Activated naive CD8-positive, alpha-beta T cell (primary cell): ENCODE results near the gene SCAMP4.

Experiments
- H3K27ac Mint-ChIP-seq: one replicate; pipeline ENCODE4 v1.8.0; 2021; ENCODE audit warnings: mixed read lengths
- H3K27me3 Mint-ChIP-seq: one replicate; pipeline ENCODE4 v1.8.0; 2021; ENCODE audit warnings: mixed read lengths
- H3K36me3 Mint-ChIP-seq: one replicate; pipeline ENCODE4 v1.8.0; 2021; ENCODE audit warnings: mixed read lengths
- H3K4me1 Mint-ChIP-seq: one replicate; pipeline ENCODE4 v1.8.0; 2021; ENCODE audit warnings: low read depth, mixed read lengths
- H3K4me3 Mint-ChIP-seq: one replicate; pipeline ENCODE4 v1.8.0; 2021; ENCODE audit warnings: mild to moderate bottlenecking, mixed read lengths
- H3K9me3 Mint-ChIP-seq: one replicate; pipeline ENCODE4 v1.8.0; 2021; ENCODE audit warnings: low read depth, mixed read lengths

Gene SCAMP4

GRCh38 chr19:1944088-1944915 is 39.1 kb downstream of the SCAMP4 start:
- H3K9me3 Mint-ChIP-seq = no peaks in the 10 kb centered on the region
- H3K27me3 Mint-ChIP-seq = no peaks in the 10 kb centered on the region
- peaks cover 36% of the 10 kb centered on the region for H3K4me1 Mint-ChIP-seq
- no peak overlapping the region for H3K4me3 Mint-ChIP-seq
- H3K36me3 Mint-ChIP-seq = no peaks in the 10 kb centered on the region
- no peak overlapping the region for H3K27ac Mint-ChIP-seq

GRCh38 chr19:1944916-1945561 is 39.8 kb downstream of the SCAMP4 start:
- no peaks in the 10 kb centered on the region for H3K36me3 Mint-ChIP-seq
- peaks cover 32% of the 10 kb centered on the region for H3K4me1 Mint-ChIP-seq
- no peak overlapping the region for H3K27ac Mint-ChIP-seq
- no peaks in the 10 kb centered on the region for H3K9me3 Mint-ChIP-seq
- H3K4me3 Mint-ChIP-seq = no peak overlapping the region
- H3K27me3 Mint-ChIP-seq = no peaks in the 10 kb centered on the region

- Mint-ChIP-seq H3K9me3 (no peaks in the 10 kb centered on the region), H3K4me1 (peaks cover 31% of the 10 kb centered on the region), H3K27me3 (no peaks in the 10 kb centered on the region), H3K27ac (peak overlapping the region; percentile 41), H3K4me3 (no peak overlapping the region), H3K36me3 (no peaks in the 10 kb centered on the region)
These were observed 40.7 kb downstream of the SCAMP4 start for GRCh38 chr19:1945899-1946298.

GRCh38 chr19:1947651-1948209 is 42.5 kb downstream of the SCAMP4 start:
- Mint-ChIP-seq H3K4me3 (no peak overlapping the region), H3K27me3 (no peaks in the 10 kb centered on the region), H3K9me3 (no peaks in the 10 kb centered on the region), H3K4me1 (peaks cover 33% of the 10 kb centered on the region), H3K27ac (no peak overlapping the region), H3K36me3 (no peaks in the 10 kb centered on the region)

GRCh38 chr19:1949304-1950101 is 44.3 kb downstream of the SCAMP4 start:
- Mint-ChIP-seq H3K4me1 (peaks cover 20% of the 10 kb centered on the region), H3K4me3 (no peak overlapping the region), H3K27ac (no peak overlapping the region), H3K27me3 (no peaks in the 10 kb centered on the region), H3K36me3 (no peaks in the 10 kb centered on the region), H3K9me3 (no peaks in the 10 kb centered on the region)

- no peak overlapping the region for H3K4me3 Mint-ChIP-seq
- H3K27me3 Mint-ChIP-seq = no peaks in the 10 kb centered on the region
- no peaks in the 10 kb centered on the region for H3K9me3 Mint-ChIP-seq
- no peak overlapping the region for H3K27ac Mint-ChIP-seq
- H3K36me3 Mint-ChIP-seq = no peaks in the 10 kb centered on the region
- H3K4me1 Mint-ChIP-seq = peaks cover 22% of the 10 kb centered on the region
These were observed 45.4 kb downstream of the SCAMP4 start for GRCh38 chr19:1950640-1951039.

- Mint-ChIP-seq H3K4me3 (no peak overlapping the region), H3K36me3 (no peaks in the 10 kb centered on the region), H3K27ac (no peak overlapping the region), H3K4me1 (peaks cover 19% of the 10 kb centered on the region), H3K9me3 (no peaks in the 10 kb centered on the region), H3K27me3 (no peaks in the 10 kb centered on the region)
These were observed 47.4 kb downstream of the SCAMP4 start for GRCh38 chr19:1952635-1953034.

GRCh38 chr19:1953037-1953436 is 47.8 kb downstream of the SCAMP4 start:
- Mint-ChIP-seq H3K4me1 (peaks cover 19% of the 10 kb centered on the region), H3K27me3 (no peaks in the 10 kb centered on the region), H3K27ac (no peak overlapping the region), H3K36me3 (no peaks in the 10 kb centered on the region), H3K4me3 (no peak overlapping the region), H3K9me3 (no peaks in the 10 kb centered on the region)

- Mint-ChIP-seq H3K4me3 (no peak overlapping the region), H3K36me3 (no peaks in the 10 kb centered on the region), H3K4me1 (peaks cover 17% of the 10 kb centered on the region), H3K27ac (no peak overlapping the region), H3K27me3 (no peaks in the 10 kb centered on the region), H3K9me3 (no peaks in the 10 kb centered on the region)
These were observed 48.4 kb downstream of the SCAMP4 start for GRCh38 chr19:1953441-1954094.

- Mint-ChIP-seq H3K27ac (no peak overlapping the region), H3K4me1 (peaks cover 14% of the 10 kb centered on the region)
These were observed 49.3 kb downstream of the SCAMP4 start for GRCh38 chr19:1954532-1954933.

GRCh38 chr19:1955171-1956121 is 50.2 kb downstream of the SCAMP4 start:
- H3K4me3 Mint-ChIP-seq = no peak overlapping the region
- H3K27me3 Mint-ChIP-seq = no peaks in the 10 kb centered on the region
- H3K36me3 Mint-ChIP-seq = no peaks in the 10 kb centered on the region
- peaks cover 13% of the 10 kb centered on the region for H3K4me1 Mint-ChIP-seq
- no peaks in the 10 kb centered on the region for H3K9me3 Mint-ChIP-seq
- H3K27ac Mint-ChIP-seq = no peak overlapping the region

More at GRCh38 chr19:1954532-1954933, 49.3 kb downstream of the SCAMP4 start:
- H3K27me3 Mint-ChIP-seq = no peaks in the 10 kb centered on the region
- no peaks in the 10 kb centered on the region for H3K9me3 Mint-ChIP-seq
- no peaks in the 10 kb centered on the region for H3K36me3 Mint-ChIP-seq
- H3K4me3 Mint-ChIP-seq = no peak overlapping the region

GRCh38 chr19:1956122-1956494 is 50.9 kb downstream of the SCAMP4 start:
- H3K9me3 Mint-ChIP-seq = no peaks in the 10 kb centered on the region
- H3K27ac Mint-ChIP-seq = no peak overlapping the region
- no peaks in the 10 kb centered on the region for H3K36me3 Mint-ChIP-seq
- no peaks in the 10 kb centered on the region for H3K27me3 Mint-ChIP-seq
- no peak overlapping the region for H3K4me3 Mint-ChIP-seq
- H3K4me1 Mint-ChIP-seq = peaks cover 15% of the 10 kb centered on the region

GRCh38 chr19:1956868-1957492 is 51.8 kb downstream of the SCAMP4 start:
- no peaks in the 10 kb centered on the region for H3K36me3 Mint-ChIP-seq
- no peak overlapping the region for H3K27ac Mint-ChIP-seq
- H3K4me1 Mint-ChIP-seq = peaks cover 13% of the 10 kb centered on the region
- H3K27me3 Mint-ChIP-seq = no peaks in the 10 kb centered on the region
- no peaks in the 10 kb centered on the region for H3K9me3 Mint-ChIP-seq
- H3K4me3 Mint-ChIP-seq = no peak overlapping the region
